HG03025 (cell line): ENCODE measurements around the gene LHFPL2.

ENCODE experiments used
- ATAC-seq: cut with Tn5 transposase; IDR thresholded peaks from one replicate; pipeline ENCODE4 v1.9.1; 2021; ENCODE audit warnings: mild to moderate bottlenecking, moderate library complexity; ENCODE audit not compliant: unreplicated experiment, low FRiP score

Gene LHFPL2

DNA sequence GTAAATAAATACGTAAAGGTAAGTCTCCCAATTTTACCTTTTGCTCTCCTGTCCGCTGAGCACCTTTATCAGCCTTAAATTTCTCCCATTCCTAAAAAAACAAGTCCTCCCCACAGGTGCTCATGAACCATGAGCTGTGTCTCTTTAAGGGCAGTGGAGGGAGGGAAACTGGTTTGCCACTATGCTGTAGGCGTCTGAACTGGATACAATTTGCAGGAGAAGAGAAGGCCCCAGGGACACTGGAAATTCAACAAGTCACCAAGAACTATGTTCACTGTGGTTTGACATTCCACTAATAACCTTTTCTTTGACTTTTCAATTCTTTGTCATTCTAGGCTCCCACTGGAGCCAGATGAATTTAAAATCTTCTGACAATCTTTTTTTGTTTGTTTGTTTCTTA lies 72.2 kb downstream of the LHFPL2 start:
- no peak for ATAC-seq

DNA sequence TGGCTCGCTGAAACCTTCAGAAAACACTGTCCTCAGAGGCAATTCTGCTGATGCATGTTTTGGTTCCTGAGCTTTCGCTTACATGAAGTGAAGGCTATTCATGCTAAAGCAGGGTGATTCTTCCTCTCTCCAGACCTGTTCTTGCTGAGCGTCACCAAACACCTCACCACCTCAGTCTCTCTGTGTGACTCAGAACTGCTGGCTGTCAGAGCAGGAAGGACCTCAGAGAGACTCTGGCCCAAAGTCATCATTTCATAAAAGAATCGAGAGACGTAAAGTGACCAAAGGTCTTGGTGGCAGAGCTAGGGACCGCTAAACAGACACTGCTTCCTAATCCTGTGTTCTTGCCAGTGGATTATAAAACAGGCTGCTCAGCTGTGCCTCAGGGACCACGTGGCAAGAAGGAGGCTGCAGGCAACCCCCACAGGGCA lies 73.8 kb downstream of the LHFPL2 start:
- ATAC-seq = no peak

DNA sequence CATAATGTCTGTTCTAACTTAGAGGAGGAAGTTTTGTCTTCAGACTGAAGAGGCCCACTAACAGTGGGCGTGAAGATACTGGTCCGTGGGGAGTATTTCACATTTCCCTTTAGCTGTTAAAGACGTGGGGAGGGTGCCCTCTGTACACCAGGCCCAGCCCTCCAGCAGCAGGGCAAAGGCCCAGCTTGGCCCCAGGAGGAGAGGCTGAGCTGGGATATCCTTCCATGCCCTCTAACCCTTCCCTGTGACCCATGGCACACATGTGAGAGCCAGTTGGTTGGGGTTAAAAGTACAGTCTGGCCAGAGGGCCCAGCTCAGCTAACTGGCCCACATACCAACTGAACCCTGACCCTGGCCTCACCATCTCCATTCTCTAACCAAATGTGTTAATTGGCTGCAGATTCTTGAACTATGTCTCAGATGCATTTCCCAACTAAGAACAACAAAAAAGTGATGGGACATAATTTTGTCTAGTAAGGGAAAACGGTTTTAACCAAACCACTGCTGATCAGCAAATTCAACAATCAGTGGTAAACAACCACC lies 74.4 kb downstream of the LHFPL2 start:
- ATAC-seq = no peak

DNA sequence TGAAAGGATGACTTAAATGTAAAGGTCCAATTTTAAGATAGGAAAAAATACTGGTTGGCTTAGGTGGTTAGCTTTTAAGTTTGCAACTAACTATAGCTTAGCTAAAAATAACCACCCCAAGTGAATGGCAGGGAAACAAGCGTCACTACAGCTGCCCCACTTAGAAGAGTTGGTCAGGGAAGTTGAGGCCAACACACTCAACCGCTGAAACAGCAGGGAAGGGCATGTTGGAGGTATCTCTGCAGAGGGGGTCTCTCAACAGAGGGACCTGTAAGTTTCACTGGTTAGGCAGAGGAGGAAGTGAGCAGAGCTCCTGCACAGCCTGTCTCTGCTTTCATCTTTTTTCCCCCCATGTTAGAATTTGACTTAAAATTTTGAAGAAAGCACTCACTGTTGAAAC lies 75.3 kb downstream of the LHFPL2 start:
- ATAC-seq = no peak

DNA sequence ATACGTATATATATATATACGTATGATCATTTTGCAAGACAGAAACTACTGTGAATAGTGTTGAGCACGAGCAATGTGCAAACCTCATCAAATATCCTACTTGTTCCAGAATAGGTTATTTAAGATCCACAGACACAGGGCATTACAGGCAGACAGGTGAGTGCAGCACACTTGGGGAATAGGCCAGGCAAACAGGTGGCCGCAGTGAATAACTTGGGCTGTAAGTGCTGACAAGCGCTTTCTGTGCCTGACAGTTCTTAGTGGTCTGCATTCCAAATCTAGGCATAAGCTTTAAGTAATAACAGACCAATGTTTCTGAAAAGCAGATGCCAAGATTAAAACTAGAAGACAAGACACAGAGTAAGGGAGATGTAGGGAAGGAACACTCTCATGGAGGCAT lies 77.9 kb downstream of the LHFPL2 start:
- ATAC-seq = no peak

DNA sequence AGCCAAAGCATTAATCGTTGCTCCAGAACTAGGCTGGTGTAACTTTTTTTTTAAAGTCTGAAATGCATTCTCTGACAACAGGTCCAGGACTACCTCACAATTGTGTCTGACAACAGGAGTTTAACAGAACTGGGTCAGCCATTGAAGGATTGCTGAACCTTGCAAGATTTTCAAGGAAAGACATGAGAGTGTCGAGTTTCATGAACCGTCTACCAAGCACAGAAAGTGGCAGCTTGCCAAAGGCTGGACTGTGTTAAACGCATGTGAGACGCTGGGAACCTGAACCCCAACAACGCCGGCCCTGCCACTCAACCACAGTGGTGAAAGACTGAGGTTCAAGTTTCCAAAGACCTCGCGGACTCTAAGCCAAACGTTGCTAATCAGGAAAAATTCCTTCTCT lies 79.1 kb downstream of the LHFPL2 start:
- no peak for ATAC-seq

DNA sequence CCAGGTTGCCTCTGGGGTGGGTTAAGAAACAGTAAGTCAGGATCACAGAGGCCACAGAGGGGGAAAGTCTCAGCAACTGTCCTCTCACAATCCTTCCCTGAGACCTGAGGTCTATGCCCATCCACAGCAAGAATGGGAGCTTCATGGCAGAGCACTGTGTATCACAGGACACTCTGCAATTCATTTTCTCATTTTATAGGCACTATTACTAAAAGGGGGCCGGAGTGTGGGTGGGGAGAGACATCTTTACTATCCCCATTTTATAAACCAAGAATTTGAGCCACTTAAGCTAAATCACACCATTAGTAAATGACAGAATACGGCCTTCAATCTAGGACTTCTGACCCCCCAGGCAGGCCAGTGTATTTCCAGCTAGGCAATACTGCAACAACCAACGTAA lies 79.9 kb downstream of the LHFPL2 start:
- ATAC-seq = no peak

DNA sequence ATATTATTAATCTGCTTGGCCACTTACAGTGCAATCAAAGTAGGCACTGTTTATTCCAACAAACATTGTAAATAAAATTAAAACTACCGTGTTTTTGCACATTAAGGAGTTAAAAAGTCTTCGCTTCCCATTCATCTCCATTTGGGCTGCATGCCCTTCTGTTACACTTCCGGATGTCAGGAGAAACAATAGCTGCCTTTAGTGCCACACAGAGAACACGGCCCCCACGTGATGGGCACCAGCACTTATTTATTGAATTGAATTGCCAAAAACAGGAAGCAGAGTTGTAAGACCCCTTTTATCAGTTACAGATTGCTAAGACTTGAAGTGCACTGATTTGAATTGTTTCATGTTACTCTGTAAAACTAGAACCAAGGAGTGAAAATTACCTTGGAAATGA lies 80.4 kb downstream of the LHFPL2 start:
- no peak for ATAC-seq

DNA sequence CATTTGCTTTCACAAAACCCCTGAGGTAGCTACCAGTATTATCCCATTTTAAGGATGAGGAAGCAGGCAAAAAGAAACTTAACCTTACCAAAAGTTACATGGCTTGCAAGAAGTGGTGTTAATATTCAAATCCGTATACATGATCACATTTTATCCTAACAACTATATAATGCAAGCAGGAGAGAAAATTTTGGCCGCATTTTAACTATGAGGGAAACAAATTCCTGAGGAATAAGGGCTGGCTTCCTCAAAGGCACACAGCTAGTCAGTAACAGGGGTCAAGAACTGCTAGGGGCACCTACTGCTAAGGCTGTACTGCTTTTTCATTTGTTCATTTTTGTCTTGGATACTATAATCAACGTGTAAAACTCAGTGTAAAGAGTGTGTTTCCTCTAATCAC lies 81.0 kb downstream of the LHFPL2 start:
- ATAC-seq = no peak

DNA sequence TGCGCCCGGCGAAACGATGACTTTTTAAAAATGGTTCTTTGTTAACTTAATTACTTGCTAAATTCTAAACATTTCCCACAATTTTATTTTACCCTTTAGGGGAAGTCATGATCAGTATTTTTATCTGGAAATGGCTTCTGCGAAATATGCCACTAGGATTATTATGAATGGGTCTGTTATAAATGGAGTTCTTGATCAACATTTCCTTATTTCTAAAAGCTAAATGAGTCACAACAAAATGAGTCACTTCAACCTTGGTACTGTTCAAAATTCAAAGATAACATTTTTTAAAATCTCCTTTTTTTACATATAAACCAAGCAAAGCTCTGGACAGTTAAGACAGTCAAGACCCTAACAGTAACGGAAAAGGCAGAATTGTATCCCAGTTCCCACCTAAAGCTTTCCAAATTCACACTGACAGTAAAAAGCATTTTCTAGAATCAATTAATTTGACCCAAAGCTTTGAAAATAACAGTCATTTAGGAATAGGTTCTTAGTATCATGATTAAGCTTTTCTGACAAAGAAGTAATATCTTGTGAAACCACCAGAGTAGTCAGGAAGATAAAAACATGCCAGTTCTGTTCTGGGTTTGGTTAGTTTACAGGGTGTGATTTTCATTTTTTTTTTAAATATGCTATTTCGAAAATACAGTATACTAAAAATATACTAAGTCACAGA lies 81.7 kb downstream of the LHFPL2 start:
- no peak for ATAC-seq

DNA sequence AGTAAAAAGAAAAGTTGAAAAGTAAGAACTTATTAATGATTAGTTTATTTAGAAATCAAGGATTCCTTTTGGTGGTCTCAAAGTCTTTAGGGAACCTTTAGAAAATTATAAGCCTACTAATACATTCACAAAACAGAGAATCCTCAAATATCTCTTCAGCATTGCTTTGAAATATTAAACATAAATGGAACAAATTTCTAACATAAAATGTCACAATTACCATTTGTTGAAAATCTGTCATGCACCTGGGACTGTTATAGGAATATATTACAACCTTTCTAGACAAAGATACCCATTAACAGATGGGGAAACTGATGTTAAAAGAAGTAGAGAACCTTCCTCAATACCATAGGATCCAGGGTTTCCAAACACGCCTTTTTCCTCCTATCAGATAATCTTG lies 83.2 kb downstream of the LHFPL2 start:
- no peak for ATAC-seq

DNA sequence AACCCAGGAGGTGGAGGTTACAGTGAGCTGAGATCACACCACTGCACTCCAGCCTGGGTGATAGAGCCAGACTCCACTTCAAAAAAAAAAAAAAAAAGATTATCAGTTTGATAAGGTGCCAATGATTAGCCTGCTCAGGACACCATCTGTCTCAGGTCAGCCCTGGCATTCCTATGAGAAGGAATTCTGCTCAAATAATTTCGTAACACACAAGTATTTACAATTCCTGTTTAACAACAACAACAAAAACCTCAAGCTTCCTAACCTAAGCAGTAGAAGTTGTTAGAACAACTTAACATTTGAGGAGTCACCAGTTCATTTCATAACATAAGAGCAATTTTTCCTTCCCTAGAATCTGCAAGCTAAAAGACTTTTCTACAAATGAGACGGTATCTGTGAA lies 85.0 kb downstream of the LHFPL2 start:
- no peak for ATAC-seq

DNA sequence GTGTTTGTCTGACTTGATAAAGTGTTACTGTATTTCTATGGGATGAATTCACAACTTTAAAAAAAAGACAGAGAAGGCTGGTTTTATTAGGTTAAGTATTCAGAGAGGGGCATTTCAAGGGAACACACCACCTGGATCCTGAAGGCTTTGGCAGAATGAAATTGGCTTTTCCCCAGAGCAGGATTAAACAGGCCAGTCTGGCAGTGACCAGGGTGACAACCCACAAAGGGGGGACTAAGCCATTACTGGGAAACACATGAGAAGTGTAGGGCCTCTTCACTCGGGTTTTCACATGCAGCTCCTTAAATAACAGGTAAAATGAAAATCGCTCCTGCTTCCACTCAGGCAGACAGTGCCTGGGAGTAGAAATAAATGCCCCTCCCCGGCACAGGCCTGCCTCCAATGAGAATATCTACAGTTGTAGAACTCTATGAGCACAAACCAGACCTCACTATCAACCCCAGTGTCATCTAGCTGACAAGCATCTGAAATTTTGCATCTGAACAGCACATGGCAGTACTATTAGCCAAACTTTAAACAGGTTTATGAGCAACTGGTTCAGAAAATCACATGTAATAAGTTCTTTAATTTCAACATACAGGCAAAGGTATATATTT lies 85.8 kb downstream of the LHFPL2 start:
- ATAC-seq = no peak

DNA sequence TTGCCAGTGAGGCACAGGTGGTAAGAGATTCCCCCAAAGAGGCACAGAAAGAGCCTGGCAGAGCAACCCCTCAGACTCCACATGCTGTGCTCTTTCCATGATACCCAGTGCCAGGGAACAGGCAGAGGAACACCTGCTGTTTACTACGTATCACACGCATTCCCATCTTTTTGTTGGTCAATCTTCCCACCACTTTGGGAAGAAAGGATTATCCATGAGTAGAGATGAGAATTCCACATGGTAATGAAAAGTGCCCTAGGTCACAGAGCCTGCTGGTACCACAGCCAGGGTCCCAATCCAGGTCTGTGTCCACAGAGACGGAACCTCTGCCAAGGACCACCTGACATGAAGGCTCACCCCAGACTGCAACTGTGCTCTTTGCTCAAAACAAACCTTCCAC lies 86.6 kb downstream of the LHFPL2 start:
- no peak for ATAC-seq

DNA sequence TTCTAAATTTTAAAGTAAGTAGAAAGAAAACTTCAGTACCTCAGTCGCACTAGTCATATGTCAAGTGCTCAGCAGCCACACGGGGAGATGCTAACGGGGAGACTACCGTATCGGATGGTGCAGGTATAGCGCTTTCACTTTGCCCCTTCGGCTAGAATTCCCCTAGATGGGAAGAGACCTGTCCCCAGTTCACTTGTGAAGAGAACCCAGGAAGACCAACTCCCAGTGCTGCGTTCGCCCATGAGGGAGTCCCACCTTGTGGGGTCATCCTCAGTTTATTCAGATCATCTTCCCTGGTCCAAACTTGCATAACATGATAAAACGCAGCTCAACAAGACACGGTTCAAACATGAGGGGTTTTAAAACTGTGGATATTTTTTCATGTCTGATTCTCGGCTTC lies 87.3 kb downstream of the LHFPL2 start:
- no peak for ATAC-seq

DNA sequence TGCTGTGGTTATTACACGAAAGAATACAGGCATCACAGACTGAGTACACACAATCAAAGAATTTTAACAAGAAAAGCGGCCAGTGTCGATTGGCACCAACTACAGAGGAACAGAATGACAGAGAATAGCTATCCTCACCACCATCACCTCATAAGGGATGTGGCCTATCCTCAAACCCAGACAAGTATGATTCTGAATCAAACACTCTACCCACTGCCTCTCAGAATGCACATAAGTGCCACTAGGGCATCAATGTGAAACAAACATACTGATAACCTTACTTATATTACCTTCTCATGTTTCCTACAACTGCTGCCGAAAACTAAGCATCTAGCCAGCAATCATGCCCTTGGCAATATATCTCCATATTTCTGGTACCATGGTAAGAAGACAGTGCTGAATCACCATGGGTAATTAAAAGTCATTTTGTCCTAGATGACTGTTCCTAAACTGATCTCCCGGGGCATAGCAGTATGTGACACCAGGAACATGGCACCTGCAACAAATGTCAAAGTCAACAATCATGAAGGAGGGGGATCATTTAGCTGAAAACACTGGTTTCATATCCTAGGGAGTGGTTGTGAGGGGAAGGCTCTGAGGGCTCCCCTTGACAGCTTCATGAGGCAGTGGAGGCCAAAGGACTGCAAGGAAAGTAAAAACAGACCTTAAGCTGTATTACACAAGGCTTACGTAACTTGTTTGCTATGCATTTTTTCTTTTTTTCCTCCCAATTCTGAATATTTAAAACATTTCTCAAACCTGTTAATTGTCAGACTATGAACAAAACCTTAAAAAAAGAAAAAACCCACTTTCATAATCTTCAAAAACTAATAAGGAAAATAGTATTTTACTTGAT lies 88.3 kb downstream of the LHFPL2 start:
- no peak for ATAC-seq

DNA sequence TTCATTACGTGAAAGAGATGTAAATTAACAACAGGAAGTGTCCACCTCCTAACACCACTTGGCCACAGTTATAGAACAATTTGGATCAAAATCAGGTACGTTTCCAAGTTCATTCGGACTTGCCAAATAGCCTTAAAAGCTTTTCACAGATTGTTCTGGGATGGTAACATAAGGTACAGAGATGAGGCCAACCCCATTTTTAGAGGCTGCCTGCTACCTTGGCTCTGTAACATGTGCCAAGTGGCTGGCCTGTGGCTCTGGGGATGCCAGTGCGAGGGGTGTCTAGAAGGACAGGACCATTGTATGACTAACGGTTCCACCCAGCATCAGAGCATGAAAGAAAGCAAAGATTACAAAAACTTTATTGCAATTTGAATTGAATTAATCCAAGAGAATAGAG lies 91.0 kb downstream of the LHFPL2 start:
- no peak for ATAC-seq

DNA sequence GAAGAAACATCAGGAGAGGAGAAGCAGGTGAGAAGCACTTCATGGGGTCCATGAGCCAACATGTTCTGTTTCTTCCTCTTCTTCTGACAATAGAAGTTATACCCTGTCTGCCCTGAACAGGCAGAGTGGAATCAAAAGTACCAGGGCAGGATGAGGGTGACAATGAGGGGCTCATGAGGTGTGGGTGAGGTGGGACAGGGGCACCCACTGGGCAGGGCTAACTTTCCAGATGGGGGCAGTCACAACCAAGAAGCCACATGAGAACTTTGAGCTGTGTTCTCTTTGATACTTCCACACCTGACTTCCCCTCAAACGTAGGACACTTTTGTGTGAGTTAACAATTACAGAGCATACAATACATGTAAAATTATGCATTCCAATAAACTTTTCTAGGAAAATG lies 92.7 kb downstream of the LHFPL2 start:
- ATAC-seq = no peak

DNA sequence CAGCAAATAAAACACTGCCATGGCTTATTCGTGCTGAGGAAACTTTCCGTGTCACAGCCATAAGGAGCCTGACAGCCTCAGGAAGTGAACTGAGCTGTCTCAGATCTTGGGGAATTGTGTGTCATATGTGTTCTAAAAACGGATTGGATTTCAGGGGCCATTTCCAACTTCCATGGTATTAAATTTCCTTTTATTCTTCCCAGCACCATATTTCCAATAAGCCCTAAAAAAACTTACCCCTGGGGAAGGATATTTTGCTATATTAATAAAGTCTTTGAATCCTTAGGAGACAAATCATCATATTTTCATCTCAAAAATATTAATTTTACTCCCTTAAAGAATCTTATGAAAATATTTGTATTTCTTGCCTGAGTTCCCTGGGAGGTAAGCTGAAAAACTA lies 93.9 kb downstream of the LHFPL2 start:
- no peak for ATAC-seq

DNA sequence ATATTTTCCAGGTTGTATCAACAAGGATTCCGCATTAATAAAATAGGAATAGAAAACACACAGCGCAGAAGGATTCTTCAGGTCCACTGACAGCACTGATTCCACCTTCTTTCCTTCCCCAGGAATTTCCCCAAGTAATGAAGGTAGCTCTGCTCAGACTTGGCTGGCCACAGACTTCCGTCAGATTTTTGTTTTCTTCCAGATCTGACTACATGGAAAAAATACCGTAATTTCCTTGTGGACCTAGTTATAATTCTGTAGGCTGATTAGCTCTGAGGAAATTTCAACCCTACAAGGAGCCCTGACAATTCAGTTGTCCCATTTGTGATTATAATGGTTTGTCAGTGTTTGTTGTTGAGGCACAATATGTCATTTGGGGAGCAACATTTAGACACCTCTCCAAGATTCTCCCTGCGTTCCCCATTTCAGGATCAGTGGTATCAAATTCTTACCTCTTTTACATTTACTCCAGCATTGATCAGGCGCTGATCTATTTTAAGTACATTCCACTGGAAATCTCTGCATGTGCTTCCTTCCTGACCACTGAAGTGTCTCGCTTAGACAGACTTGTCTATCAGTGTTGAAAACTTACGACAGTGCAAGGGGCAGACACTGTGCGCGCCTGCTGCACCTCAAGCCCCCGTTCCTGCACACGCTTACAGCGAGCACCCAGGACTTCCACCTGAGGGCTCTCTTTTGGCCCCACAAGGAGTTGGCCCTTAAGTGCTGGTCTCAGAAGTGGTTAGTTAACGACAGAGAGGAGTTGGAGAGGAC lies 94.8 kb downstream of the LHFPL2 start:
- ATAC-seq = no peak
